HG02938 (cell line): ENCODE measurements around the gene FBXW2.
"Not testable (repeated sequence)": the region's sequence is repeated elsewhere in the genome, so short reads cannot be mapped to it uniquely, and the experiment has no call there.

Experiments used
- ATAC-seq: cut with Tn5 transposase; IDR thresholded peaks from one replicate; pipeline ENCODE4 v1.9.1; 2021; ENCODE audit warnings: mild to moderate bottlenecking, moderate library complexity; ENCODE audit not compliant: unreplicated experiment

Gene FBXW2

DNA sequence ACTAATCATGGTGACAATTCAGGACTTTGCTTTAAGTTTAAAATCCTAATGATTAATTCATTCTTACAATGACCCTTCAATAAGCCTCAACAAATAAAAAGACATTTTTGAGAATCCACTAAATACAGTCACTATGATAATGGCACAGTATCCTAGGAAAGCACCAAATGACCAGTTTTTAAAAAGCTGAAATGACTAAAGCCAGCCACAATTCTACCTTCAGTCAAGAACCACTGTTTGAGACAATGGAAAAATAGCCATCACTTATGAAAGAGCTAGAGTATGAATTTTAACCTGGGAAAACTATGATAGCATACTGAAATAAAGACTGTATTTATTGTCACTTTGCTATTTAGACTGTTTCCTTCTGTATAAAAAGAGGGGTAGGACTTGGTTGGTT is 14.0 kb downstream of the FBXW2 start:
- ATAC-seq = no peak

DNA sequence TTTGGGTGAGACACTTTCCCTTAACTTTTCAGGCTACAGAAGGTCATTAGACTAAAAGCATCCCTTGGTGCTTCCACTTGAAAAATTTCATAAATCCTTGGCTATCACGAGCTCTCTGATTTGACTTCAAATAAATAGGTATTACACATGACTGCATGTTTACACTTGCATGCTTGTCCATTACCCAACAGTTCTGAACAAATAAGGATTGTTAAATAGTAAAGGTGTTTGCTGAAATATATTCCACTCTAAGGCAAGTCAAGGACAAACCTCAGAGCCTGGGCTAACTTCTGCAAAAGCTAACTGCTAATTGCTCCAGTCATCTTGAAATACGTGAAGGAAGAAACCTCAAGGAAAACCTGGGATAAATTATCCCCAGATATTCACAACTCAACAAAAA is 14.5 kb downstream of the FBXW2 start:
- ATAC-seq = no peak

DNA sequence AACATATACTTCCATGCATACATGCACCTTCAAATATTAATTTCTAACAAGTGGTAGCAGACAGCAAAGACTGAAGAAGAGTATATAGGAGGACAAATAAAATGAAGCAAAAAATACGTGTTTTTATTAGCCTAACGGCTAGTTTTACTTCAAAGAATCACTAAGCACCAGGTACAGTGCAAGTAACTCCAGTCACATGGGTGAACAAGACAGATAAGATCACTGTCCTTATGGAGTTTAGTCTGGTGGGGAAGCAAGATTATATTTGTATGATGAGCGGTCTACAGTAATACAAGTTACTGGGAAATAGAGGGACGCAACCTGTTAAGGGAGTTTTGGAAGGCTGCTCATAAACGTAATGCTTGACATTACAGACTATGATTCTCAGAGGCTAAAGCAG is 16.0 kb downstream of the FBXW2 start:
- no peak for ATAC-seq

DNA sequence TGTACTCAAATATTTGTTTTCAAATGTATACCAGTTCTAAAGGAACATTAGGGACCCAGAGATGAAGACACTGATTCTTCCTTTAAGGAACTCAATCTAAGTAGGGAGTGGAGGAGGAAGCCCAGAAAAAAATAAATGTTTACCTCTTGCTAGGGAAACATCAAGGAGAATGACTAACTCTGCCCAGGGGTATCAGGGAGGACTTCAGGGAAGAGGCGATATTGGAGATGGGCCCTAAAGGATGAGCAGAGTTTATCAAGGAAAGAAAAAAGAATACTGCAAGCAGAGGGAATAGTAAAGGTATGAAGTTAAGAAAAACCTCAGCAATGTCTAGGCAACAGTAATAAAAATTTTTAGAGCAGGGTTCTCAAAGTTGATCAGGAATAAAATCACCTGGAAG is 16.4 kb downstream of the FBXW2 start:
- no peak for ATAC-seq

DNA sequence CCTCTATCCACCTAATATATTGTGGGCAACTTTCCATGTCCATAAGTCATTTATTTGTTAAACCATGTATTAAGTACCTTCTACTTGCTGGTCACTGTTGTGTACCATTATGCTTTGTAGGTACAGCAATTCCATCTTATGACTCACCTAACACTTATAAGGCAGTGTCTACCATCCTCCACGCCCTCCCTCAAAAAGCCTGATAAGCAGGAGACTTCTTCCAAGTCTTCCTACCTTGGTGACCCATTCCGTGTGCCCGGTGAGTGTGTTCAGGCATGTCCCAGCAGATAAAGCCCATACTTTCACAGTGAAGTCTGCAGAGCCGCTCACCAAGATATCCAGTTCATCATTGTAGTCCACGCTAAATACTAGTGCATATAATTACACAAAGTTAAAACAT is 17.4 kb downstream of the FBXW2 start:
- no peak for ATAC-seq

DNA sequence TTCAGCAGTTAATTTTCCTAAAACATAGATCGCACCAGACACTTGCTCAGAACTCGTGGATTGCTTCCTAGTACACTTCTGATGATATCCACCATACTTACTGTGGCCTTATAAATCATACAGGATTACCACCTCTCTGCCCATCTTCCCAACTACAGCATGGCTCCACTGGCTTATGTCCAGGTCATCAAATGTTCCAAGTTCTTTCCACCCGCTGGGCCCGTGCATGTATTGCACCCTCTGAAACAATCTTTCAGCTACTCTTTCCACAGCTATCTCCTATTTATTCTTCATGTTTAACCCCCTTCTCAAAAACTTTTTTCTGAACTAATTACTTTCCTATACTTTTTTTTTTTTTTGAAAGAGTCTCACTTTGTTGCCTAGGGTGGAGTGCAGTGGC is 18.5 kb downstream of the FBXW2 start:
- no peak for ATAC-seq

DNA sequence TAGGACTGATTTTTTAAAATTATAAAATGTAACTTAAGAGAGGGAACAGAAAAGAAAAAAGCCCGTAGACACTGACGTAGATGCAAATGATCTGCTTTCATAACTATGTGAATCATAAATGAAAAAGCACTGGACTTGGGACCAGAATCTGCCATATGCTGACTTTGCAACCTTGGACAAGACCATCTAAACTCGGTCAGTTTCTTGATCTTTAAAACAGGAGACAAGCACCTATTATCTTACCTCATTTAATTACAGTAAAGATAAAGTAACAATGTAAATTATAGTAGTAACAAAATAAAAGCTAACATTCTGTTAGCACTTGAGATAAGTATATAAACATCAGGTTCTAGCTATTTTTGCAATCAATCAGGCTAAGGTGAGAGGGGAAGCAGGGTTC is 20.0 kb downstream of the FBXW2 start:
- no peak for ATAC-seq

DNA sequence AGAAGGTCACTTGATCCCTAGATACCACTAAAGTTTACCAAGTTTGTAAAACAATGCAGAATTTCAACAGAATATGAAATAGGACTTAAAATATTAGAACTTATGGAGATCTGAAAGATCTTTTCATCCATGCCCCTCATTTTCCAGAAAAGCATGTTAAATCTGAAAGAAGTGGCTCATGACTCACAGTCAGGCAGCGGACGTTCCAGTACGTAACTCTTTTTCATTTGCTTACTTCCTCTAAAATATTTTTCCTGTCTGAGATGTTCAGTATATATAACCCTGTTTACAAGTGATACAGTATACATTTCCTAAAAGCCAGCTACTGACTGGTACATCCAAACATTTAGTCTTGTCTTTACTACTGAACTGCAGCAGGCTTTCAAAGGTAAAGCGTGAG is 22.3 kb downstream of the FBXW2 start:
- no peak for ATAC-seq

DNA sequence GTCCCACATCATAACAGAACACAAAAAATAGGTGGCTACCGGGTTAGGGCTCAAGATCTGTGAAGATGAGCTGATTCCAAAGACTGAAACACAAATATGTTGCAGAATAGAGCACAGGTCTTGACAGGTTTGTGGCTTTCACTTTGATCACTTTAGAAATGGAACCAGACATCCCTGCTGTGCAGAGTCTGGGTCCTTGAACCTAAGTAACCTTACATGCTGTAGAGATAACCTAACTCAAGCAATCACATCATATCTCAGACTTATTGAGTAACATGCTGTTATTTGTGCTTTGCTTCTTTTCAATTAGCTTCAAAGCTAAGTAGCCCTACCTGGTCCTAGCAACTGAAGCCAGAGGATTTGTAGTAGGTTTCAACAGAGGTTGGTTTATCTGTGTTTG is 24.3 kb downstream of the FBXW2 start:
- ATAC-seq = no peak

DNA sequence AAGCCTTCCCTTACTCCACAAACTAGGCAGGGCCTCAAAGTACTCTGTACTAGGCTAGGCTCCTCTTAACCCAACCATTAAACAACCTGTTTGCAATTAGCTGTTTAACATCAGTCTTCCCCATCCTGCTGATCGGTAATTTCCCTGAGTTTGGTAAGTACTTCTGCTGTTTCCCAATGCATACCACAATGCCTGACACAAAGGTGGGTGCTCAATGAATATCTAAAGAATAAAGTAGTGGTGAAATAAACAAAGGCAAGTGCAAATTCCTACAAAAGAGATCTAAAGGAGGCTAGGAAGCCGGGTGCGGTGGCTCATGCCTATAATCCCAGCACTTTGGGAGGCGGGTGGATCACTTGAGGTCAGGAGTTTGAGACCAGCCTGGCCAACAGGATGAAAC is 25.0 kb downstream of the FBXW2 start:
- ATAC-seq = no peak

DNA sequence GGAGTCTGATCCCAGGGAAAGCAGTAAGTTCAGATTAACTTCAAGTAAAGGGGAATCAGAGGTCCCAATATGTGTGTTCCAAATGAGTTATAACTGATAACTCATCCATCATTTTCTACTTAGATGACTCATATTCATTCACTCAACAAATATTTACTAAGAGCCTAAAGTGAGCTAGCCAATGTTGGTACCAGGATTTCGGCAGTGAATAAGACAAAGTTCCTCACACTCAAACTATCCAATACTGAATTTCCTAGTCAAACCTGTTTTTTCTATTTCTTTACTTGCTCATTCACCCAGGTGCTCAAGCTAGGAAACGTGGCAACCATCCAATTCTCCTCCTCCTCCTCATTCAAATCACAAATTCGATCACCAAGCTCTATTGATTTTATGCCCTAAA is 25.8 kb downstream of the FBXW2 start:
- ATAC-seq = no peak

DNA sequence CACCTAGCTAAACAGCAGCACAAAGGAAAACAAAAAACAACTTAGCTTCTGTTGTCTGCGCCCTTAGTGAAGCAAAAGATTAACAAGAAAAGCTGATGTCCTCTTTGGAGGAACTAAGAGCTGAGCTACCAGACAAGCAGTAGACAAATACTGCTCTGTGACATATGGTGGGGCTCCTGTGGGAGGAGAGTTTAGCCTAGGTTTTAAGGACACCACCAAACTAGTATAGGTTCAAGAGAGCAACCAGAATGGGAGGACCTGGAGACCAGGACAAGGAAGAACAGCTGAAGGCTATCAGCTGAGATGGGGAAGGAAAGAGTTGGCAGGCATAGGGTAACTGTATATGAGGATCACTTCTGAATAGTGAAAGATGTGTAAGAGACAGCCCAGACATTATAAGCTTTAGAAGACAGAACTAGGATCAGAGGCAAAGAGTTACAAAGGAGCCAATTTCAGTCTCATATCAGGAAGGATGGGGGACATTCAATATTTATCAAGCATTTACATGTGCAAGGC is 27.2 kb downstream of the FBXW2 start:
- no peak for ATAC-seq

DNA sequence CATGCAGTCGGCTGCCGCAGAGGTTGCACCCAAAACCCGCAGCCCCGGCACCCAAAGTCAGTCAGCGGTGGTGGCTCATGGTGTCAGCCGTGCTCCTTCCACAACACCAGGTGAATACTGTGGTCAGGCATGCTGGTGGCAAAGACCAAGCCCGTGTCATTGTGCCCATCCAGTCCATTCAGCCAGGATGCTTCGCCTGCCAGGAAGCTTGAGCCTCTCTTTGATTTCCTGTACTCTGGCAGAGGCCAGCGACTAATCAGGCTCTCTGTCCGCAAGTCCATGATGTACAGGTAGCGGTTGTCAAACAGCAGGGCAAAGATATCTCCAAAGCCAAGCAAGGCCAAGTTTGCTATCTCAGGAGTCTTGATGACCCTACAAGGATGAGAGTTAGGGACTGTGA is 28.7 kb downstream of the FBXW2 start:
- ATAC-seq = no peak

DNA sequence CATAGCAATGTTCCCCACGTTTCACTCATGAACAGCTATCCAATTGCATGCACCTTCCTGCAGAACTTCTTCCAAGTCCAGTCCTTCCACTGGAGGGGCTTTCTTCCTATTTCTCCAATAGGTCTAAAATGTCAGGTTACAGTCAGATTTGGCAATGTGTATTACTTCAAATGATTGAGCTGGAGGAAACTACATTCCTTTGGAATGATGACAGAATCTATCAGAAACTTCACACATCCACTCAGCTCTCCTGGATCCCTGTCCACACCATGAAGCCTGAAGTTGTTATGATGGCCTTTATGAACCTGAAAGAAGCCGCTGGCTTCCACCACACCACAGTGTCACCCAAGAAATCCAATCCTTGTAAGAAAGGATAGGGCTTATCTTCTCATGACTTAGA is 32.2 kb downstream of the FBXW2 start:
- ATAC-seq = no peak

DNA sequence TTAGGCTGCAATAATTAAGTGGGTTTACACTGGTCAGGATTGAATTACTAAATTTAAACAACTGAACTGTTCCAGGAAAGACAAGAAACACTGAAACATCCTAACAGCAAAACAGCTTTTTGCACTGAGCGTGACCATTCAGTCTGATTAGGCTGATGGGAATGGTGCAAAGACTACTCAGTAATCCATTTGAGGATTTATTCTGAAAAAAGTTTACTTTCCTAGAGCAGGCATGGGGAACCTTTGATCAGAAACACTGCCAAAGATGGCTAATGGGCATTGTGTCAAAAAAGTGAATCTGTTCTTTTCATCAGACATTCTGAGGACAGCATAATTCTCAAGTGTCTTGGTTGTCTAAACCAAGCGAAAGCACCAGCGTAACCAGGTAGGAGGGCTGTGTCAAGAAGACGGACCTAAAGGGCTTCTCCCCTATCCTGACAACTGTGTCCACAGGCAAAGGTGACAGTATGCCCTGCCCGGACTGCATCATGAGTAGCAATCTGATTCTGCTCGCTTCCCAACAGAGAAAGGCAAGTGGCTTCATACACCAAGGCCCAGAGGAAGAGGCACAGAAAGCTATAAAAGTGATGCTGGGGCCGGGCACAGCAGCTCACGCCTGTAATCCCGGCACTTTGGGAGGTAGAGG is 33.3 kb downstream of the FBXW2 start:
- no peak for ATAC-seq

DNA sequence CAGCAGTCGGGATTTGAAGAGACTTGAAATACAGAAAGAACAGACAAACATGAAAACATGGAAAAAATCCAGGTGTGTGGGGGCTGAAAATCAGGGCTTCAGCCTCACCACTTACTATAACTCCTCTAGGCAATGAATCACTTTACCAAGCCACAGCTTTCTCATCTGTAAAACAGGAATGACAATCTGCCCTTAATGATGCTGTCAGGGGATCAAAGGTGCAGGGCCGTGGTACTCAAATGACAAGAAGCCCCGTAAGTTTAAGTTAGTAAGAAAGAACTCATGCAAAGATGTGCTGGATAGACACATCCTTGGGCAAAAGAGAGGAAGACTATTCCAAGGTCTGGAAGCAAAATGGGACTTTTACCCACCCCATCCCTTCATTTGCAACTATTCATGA is 34.7 kb downstream of the FBXW2 start:
- no peak for ATAC-seq

DNA sequence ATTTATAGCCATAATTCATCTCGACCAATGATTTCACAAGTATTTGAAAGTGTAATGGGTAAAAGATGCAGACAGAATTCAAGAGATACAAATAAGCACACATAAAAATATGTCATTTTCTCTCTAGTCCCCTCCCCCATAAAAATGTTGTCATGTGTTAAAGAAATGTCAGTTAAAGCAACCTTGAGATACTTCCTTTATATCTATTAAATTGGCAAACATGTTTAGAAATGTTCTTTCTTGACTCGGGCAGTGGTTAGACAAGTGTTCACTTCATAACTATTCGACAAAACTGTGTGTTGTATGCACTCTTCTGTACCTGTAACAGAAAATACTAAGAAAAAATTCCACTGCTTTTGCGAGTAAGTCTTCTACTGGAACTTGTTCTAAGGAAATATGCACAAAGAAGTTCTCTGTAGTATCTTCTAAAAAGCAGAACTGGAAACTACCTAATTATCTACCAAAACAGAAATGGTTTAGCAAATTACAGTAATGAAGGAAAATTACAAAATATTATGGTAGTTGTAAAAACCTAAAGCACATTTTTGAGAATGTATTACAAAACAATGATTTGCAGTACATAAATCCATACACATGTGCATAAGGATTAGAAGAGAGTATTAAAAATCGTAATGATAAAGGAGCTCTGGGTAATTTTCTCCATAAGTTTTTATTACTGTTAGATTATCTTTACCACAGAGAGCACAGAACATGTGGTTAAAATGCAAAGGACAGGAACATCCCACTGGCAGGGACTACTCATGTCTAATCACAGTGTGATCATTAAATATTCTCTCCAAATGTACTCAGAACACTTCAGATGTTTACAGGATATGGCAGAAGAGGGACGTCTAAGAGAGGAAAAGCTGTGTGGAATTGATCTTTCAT is 35.9 kb downstream of the FBXW2 start:
- no peak for ATAC-seq

DNA sequence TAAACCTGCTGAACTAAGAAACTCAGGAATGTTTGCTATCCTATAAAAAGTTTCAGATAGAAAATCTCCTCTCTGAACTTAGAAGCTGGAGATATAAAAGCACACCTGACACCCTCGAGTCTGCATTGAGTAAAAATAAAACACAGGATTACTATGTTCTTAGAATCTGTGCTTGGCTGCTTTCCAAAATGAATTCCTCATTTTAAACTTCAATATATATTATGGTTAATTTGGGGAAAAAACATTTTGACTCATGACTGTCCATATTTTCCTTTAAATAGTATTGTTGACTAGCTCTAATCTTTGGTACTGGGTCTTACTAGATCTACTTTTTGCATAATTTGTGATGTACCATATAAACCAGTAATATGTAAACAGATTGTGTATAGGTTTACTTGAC is 36.7 kb downstream of the FBXW2 start:
- no peak for ATAC-seq

DNA sequence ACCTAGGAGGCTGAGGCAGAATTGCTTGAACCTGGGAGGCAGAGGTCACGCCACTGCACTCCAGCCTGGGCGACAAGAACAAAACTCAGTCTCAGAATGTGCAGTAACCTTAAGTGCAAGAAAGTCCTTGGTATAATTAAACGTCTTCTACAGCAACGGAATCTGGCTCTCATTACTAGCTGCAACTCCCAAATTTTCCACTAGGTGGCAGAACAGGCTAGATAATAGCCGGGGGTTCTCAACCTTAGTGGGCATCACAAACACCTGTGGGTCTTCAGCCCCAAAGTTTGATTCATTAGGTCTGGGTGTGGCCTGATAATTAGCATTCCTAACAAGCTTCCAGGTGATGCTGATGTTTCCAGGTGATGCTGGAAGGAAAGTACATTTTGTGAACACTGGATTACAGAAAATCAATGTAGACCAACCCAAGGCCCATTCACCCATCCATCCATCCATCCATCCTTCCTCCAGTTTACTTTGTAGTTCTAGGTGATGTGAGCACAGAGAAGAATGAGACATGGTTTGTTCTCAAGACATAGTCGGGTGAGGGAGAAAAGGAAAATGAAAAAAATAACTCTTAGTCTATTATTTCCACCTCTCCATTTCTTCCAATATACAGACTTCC is 37.3 kb downstream of the FBXW2 start:
- ATAC-seq = no peak

DNA sequence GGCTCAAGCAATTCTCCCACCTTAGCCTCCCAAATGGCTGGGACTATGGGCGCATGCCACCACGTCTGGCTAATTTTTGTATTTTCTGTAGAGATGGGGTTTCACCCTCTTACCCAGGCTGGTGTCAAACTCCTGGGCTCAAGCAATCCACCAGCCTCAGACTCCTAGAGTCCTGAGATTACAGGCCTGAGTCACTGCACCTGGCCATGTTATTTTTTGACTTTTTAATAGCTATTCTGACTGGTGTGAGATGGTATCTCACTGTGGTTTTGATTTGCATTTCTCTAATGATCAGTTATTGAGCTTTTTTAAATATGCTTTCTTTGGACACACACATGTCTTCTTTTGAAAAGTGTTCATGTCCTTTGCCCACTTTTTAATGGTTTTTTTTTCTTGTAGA is 38.2 kb downstream of the FBXW2 start:
- peak; percentile 79 for ATAC-seq

DNA sequence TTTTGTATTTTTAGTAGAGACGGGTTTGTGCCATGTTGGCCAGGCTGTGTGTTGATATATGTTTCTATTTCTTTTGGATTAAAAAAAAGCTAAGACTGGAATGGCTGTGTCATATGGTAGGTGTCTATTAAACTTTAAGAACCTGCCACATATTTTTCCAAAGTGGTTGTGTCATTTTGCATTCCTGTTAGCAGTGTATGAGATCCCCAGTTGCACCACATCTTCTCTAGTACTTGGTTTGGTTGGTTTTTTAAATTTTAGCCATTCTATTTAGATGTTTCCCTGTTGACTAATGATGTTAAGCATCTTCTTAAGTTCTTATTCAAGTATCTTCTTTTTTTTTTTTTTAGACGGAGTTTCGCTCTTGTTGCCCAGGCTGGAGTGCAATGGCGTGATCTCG is 42.8 kb downstream of the FBXW2 start:
- no peak for ATAC-seq

DNA sequence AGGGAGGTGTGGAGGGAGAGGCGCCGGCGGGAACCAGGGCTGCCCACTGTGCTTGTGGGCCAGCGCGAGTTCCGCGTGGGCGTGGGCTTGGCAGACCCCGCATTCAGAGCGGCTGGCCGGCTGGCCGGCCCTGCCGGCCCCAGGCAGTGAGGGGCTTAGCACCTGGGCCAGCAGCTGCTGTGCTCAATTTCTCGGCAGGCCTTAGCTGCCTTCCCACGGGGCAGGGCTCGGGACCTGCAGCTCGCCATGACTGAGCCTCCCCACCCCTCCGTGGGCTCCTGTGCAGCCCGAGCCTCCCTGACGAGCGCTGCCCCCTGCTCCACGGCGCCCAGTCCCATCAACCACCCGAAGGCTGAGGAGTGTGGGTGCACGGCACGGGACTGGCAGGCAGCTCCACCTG is 46.9 kb downstream of the FBXW2 start:
- ATAC-seq = not testable (repeated sequence)
